GM23338 (cell line): ENCODE results near the gene SLCO3A1. TPM values are rescaled to one million over a fixed set of nuclear protein-coding genes. Genes with fewer than 3 reads are reported as not detected.

Source experiments
- ATAC-seq: fragments of 200-7000 bp; cut with Tn5 transposase; 3 replicates; pipeline ENCODE4 v1.9.1; 2020
- DNase-seq: peaks from one replicate; pipeline ENCODE4 v3.0.0-alpha.2; 2015; ENCODE audit warnings: low spot score
- H2AFZ ChIP-seq: fragments of 200-600 bp; sonication (generic); 2 replicates; pipeline ENCODE4 v1.8.0; 2016; ENCODE audit warnings: antibody characterized with exemption, mild to moderate bottlenecking, moderate library complexity
- H3F3A ChIP-seq: fragments of 200-600 bp; sonication (generic); replicated peaks from 2 replicates; pipeline ENCODE4 v1.8.0; 2017; ENCODE audit warnings: antibody characterized with exemption, mixed run types, low read depth
- H3K27ac ChIP-seq: fragments of 200-600 bp; sonication (generic); 2 replicates; pipeline ENCODE4 v1.6.1; 2016; ENCODE audit warnings: low read depth
- H3K27me3 ChIP-seq: fragments of 200-600 bp; sonication (generic); 2 replicates; pipeline ENCODE4 v1.8.0; 2016; ENCODE audit warnings: mild to moderate bottlenecking, mixed run types, moderate library complexity; ENCODE audit not compliant: insufficient read depth
- H3K36me3 ChIP-seq: fragments of 200-600 bp; sonication (generic); 2 replicates; pipeline ENCODE4 v1.8.0; 2016; ENCODE audit warnings: mild to moderate bottlenecking; ENCODE audit not compliant: insufficient read depth
- H3K4me1 ChIP-seq: fragments of 200-600 bp; sonication (generic); 2 replicates; pipeline ENCODE4 v1.8.0; 2016; ENCODE audit warnings: mild to moderate bottlenecking, moderate library complexity; ENCODE audit not compliant: insufficient read depth
- H3K4me2 ChIP-seq: fragments of 200-600 bp; sonication (generic); 2 replicates; pipeline ENCODE4 v1.7.1; 2017; ENCODE audit warnings: mixed run types
- H3K4me3 ChIP-seq: fragments of 200-600 bp; sonication (generic); 2 replicates; pipeline ENCODE4 v1.6.1; 2016; ENCODE audit warnings: mixed run types
- H3K79me2 ChIP-seq: fragments of 200-600 bp; sonication (generic); replicated peaks from 2 replicates; pipeline ENCODE4 v1.8.0; 2017; ENCODE audit warnings: mild to moderate bottlenecking; ENCODE audit not compliant: insufficient read depth
- H3K9me2 ChIP-seq: fragments of 200-600 bp; sonication (generic); 2 replicates; pipeline ENCODE4 v1.8.0; 2017; ENCODE audit not compliant: insufficient read depth
- H4K20me1 ChIP-seq: fragments of 200-600 bp; sonication (generic); replicated peaks from 2 replicates; pipeline ENCODE4 v1.8.0; 2017; ENCODE audit warnings: mild to moderate bottlenecking; ENCODE audit not compliant: insufficient read depth
- H3K27ac Mint-ChIP-seq: 2 replicates; pipeline ENCODE4 v1.8.0; 2020; ENCODE audit warnings: inconsistent platforms, mild to moderate bottlenecking, moderate library complexity, mixed read lengths
- H3K27me3 Mint-ChIP-seq: 3 replicates; pipeline ENCODE4 v1.8.0; 2022; ENCODE audit warnings: low read depth, mild to moderate bottlenecking, moderate library complexity, mixed read lengths, inconsistent platforms; ENCODE audit not compliant: insufficient read depth, poor library complexity
- H3K36me3 Mint-ChIP-seq: 3 replicates; pipeline ENCODE4 v1.8.0; 2021; ENCODE audit warnings: low read depth, mild to moderate bottlenecking, inconsistent platforms, moderate library complexity, mixed read lengths
- H3K4me1 Mint-ChIP-seq: 3 replicates; pipeline ENCODE4 v1.8.0; 2020; ENCODE audit warnings: mild to moderate bottlenecking, inconsistent platforms, mixed read lengths
- H3K4me3 Mint-ChIP-seq: 3 replicates; pipeline ENCODE4 v1.8.0; 2021; ENCODE audit warnings: moderate library complexity, mild to moderate bottlenecking, inconsistent platforms, mixed read lengths
- H3K9me3 Mint-ChIP-seq: 3 replicates; pipeline ENCODE4 v1.8.0; 2020; ENCODE audit warnings: moderate library complexity, mild to moderate bottlenecking, inconsistent platforms, mixed read lengths
- CTCF ChIP-seq, 2 experiments: fragments of 200-600 bp in 1 of 2; sonication (generic) in 1 of 2; conservative IDR thresholded peaks; 2 replicates each; pipeline versions ENCODE4 v1.5.1 to v1.6.1; 2016 to 2017; ENCODE audit warnings: antibody characterized with exemption in 2 of 2, low read depth in 2 of 2, mild to moderate bottlenecking in 2 of 2, moderate library complexity in 1 of 2
- EZH2 ChIP-seq: fragments of 200-600 bp; sonication (generic); IDR thresholded peaks from one replicate; pipeline ENCODE4 v1.8.0; 2017; ENCODE audit warnings: antibody characterized with exemption, mild to moderate bottlenecking, low read depth; ENCODE audit not compliant: unreplicated experiment
- EZH2phosphoT487 ChIP-seq: fragments of 200-600 bp; sonication (generic); IDR thresholded peaks from one replicate; pipeline ENCODE4 v1.8.1; 2018; ENCODE audit warnings: antibody characterized with exemption; ENCODE audit not compliant: unreplicated experiment
- JUNB ChIP-seq: IDR thresholded peaks from one replicate; pipeline ENCODE4 v1.6.1; 2016; ENCODE audit warnings: antibody characterized with exemption; ENCODE audit not compliant: unreplicated experiment
- NANOG ChIP-seq: IDR thresholded peaks from 2 replicates; pipeline ENCODE4 v1.6.1; 2016; ENCODE audit warnings: antibody characterized with exemption, borderline replicate concordance
- POLR2AphosphoS5 ChIP-seq: IDR thresholded peaks from 2 replicates; pipeline ENCODE4 v1.6.1; 2016; ENCODE audit warnings: antibody characterized with exemption, low read depth
- STAT1 ChIP-seq: IDR thresholded peaks from one replicate; pipeline ENCODE4 v1.6.1; 2016; ENCODE audit warnings: antibody characterized with exemption; ENCODE audit not compliant: unreplicated experiment
- ZNF114 ChIP-seq: fragments of 250-450 bp; sonication (Bioruptor Pico); IDR thresholded peaks from 2 replicates; pipeline ENCODE4 v1.5.0; 2020; ENCODE audit warnings: mild to moderate bottlenecking, moderate library complexity
- ZNF331 ChIP-seq: fragments of 250-450 bp; sonication (Bioruptor Pico); IDR thresholded peaks from 2 replicates; pipeline ENCODE4 v1.5.0; 2020; ENCODE audit warnings: low read depth, mild to moderate bottlenecking, moderate library complexity
- polyA plus RNA-seq: library from polyadenylated mRNA; unstranded; fragments of >200 nt; fragmentation: Nextera tagmentation; extraction: Ambion mirVana; gene quantifications from 2 replicates; pipeline ENCODE4 v1.2.1, GENCODE V29; 2016
- total RNA-seq: library from RNA; depleted of rRNA; stranded (reverse); fragments of >200 nt; shearing (Covaris generic); gene quantifications from 2 replicates; pipeline ENCODE4 v1.2.3, GENCODE V29; 2014
- TF ChIP-seq, protein P1 (sequence below): IDR thresholded peaks from 2 replicates; pipeline ENCODE4 v1.6.1; 2016; ENCODE audit warnings: antibody characterized with exemption
- TF ChIP-seq, protein P2 (sequence below): IDR thresholded peaks from one replicate; pipeline ENCODE4 v1.6.1; 2018; ENCODE audit warnings: antibody characterized with exemption; ENCODE audit not compliant: unreplicated experiment

The SLCO3A1 gene
- total and polyA plus RNA-seq, 2 experiments from 2014 or later: 7.3 to 9.4 TPM

- TF ChIP-seq, protein P1, sequence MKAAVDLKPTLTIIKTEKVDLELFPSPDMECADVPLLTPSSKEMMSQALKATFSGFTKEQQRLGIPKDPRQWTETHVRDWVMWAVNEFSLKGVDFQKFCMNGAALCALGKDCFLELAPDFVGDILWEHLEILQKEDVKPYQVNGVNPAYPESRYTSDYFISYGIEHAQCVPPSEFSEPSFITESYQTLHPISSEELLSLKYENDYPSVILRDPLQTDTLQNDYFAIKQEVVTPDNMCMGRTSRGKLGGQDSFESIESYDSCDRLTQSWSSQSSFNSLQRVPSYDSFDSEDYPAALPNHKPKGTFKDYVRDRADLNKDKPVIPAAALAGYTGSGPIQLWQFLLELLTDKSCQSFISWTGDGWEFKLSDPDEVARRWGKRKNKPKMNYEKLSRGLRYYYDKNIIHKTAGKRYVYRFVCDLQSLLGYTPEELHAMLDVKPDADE: no peak
- TF ChIP-seq EZH2 (no peak), POLR2AphosphoS5 (no peak)
Measured at GRCh38 chr15:92040350-92040749, 186.8 kb downstream of the SLCO3A1 start (continued).

DNA sequence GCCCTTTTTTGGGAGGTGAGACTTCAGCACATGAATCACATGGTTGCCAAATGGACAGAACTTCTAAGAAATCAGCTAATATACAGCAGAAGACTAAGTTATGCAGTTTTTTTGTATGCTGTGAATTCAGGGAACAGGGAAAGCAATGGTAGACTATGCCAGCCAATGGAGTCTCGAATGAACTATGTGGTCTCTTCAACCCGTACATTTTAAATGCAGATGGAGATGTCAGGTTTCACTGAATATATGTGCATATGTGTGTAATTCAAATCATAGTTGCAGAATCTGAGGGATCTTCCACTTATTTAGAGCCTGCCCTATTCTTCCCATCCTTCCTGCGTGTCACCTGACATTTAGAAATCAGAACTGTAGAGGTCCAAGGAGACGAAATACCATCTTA, 187.9 kb downstream of the SLCO3A1 start:
- Histone ChIP-seq H3K4me2 (no peak overlapping the region), H3K27me3 (no peaks in the 10 kb centered on the region), H4K20me1 (no peaks in the 10 kb centered on the region), H3K9me2 (peaks cover 10% of the 10 kb centered on the region), H3F3A (no peaks in the 10 kb centered on the region), H3K79me2 (peaks cover 4% of the 10 kb centered on the region; the same call in 1 of the 2 replicates), H3K4me3 (no peak overlapping the region), H3K27ac (no peak overlapping the region), H3K36me3 (no peaks in the 10 kb centered on the region), H3K4me1 (peaks cover 13% of the 10 kb centered on the region), H2AFZ (no peak overlapping the region)
- TF ChIP-seq EZH2phosphoT487: no peak
- no peak for TF ChIP-seq STAT1
- TF ChIP-seq CTCF (conservative IDR thresholded peaks at IDR 0.05; ENCODE audit: low read depth in 2 of 2): no peak
- no peak for TF ChIP-seq POLR2AphosphoS5
- TF ChIP-seq, protein P2, sequence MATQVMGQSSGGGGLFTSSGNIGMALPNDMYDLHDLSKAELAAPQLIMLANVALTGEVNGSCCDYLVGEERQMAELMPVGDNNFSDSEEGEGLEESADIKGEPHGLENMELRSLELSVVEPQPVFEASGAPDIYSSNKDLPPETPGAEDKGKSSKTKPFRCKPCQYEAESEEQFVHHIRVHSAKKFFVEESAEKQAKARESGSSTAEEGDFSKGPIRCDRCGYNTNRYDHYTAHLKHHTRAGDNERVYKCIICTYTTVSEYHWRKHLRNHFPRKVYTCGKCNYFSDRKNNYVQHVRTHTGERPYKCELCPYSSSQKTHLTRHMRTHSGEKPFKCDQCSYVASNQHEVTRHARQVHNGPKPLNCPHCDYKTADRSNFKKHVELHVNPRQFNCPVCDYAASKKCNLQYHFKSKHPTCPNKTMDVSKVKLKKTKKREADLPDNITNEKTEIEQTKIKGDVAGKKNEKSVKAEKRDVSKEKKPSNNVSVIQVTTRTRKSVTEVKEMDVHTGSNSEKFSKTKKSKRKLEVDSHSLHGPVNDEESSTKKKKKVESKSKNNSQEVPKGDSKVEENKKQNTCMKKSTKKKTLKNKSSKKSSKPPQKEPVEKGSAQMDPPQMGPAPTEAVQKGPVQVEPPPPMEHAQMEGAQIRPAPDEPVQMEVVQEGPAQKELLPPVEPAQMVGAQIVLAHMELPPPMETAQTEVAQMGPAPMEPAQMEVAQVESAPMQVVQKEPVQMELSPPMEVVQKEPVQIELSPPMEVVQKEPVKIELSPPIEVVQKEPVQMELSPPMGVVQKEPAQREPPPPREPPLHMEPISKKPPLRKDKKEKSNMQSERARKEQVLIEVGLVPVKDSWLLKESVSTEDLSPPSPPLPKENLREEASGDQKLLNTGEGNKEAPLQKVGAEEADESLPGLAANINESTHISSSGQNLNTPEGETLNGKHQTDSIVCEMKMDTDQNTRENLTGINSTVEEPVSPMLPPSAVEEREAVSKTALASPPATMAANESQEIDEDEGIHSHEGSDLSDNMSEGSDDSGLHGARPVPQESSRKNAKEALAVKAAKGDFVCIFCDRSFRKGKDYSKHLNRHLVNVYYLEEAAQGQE: no peak
- no peak for TF ChIP-seq JUNB
- no peak for TF ChIP-seq NANOG
- TF ChIP-seq ZNF114 (CRISPR knock-in tag): no peak
- TF ChIP-seq ZNF331 (CRISPR knock-in tag): no peak
- TF ChIP-seq EZH2: no peak
- TF ChIP-seq, protein P1: no peak
- peaks cover 12% of the 10 kb centered on the region; the same call in 2 of the 3 replicates for H3K36me3 Mint-ChIP-seq
- no peak overlapping the region for H3K27ac Mint-ChIP-seq
- no peak for DNase-seq
- ATAC-seq: no peak
- H3K27me3 Mint-ChIP-seq: peaks cover 5% of the 10 kb centered on the region
- peaks cover 19% of the 10 kb centered on the region for H3K9me3 Mint-ChIP-seq
- no peak overlapping the region for H3K4me3 Mint-ChIP-seq
- H3K4me1 Mint-ChIP-seq: peaks cover 13% of the 10 kb centered on the region
